Hepatocyte (in vitro differentiated cells): ENCODE results near the gene AMMECR1L. TPM values are rescaled to one million over a fixed set of nuclear protein-coding genes. Genes with fewer than 3 reads are reported as not detected.

Experiments
- DNase-seq: peaks from one replicate; pipeline ENCODE4 v3.0.0-alpha.2; 2016; ENCODE audit warnings: low spot score
- H2AFZ ChIP-seq: fragments of 200-600 bp; sonication (generic); 2 replicates; pipeline ENCODE4 v1.6.0; 2016; ENCODE audit warnings: antibody characterized with exemption, mild to moderate bottlenecking
- H3K27ac ChIP-seq: fragments of 200-600 bp; sonication (generic); 2 replicates; pipeline ENCODE4 v1.5.1; 2016; ENCODE audit warnings: mild to moderate bottlenecking
- H3K27me3 ChIP-seq: fragments of 200-600 bp; sonication (generic); 2 replicates; pipeline ENCODE4 v1.6.1; 2016
- H3K36me3 ChIP-seq: fragments of 200-600 bp; sonication (generic); replicated peaks from 2 replicates; pipeline ENCODE4 v1.5.1; 2016; ENCODE audit warnings: low read depth; ENCODE audit not compliant: insufficient read depth
- H3K4me1 ChIP-seq: fragments of 200-600 bp; sonication (generic); 2 replicates; pipeline ENCODE4 v1.5.1; 2016; ENCODE audit warnings: mild to moderate bottlenecking, moderate library complexity; ENCODE audit not compliant: insufficient read depth
- H3K4me2 ChIP-seq: fragments of 200-600 bp; sonication (generic); 2 replicates; pipeline ENCODE4 v1.6.0; 2016
- H3K4me3 ChIP-seq: fragments of 200-600 bp; sonication (generic); 2 replicates; pipeline ENCODE4 v1.5.1; 2016; ENCODE audit warnings: mild to moderate bottlenecking
- H3K79me2 ChIP-seq: fragments of 200-600 bp; sonication (generic); 2 replicates; pipeline ENCODE4 v1.6.0; 2017; ENCODE audit warnings: mild to moderate bottlenecking
- H3K9me2 ChIP-seq: fragments of 200-600 bp; sonication (generic); replicated peaks from 2 replicates; pipeline ENCODE4 v1.6.0; 2017; ENCODE audit warnings: mild to moderate bottlenecking; ENCODE audit not compliant: insufficient read depth
- H3K9me3 ChIP-seq: fragments of 200-600 bp; sonication (generic); 2 replicates; pipeline ENCODE4 v1.5.1; 2016; ENCODE audit warnings: low read depth, mild to moderate bottlenecking
- H4K20me1 ChIP-seq: fragments of 200-600 bp; sonication (generic); 2 replicates; pipeline ENCODE4 v1.6.0; 2016; ENCODE audit warnings: mild to moderate bottlenecking; ENCODE audit not compliant: insufficient read depth, poor library complexity, severe bottlenecking
- CTCF ChIP-seq: fragments of 200-600 bp; sonication (generic); IDR thresholded peaks from 2 replicates; pipeline ENCODE4 v1.5.1; 2016; ENCODE audit warnings: antibody characterized with exemption, mild to moderate bottlenecking; ENCODE audit not compliant: poor library complexity
- EZH2 ChIP-seq: fragments of 200-600 bp; sonication (generic); IDR thresholded peaks from 2 replicates; pipeline ENCODE4 v1.6.1; 2016; ENCODE audit warnings: antibody characterized with exemption, mild to moderate bottlenecking, borderline replicate concordance
- EZH2phosphoT487 ChIP-seq: fragments of 200-600 bp; sonication (generic); IDR thresholded peaks from one replicate; pipeline ENCODE4 v1.6.1; 2018; ENCODE audit warnings: antibody characterized with exemption, mild to moderate bottlenecking, low read depth, moderate library complexity; ENCODE audit not compliant: unreplicated experiment, severe bottlenecking
- WGBS: methylation state at CpG from one replicate; pipeline ENCODE4 v1.1.6; 2016; ENCODE audit warnings: low lambda C conversion rate; ENCODE audit errors: missing lambda C conversion rate; 5-methylcytosine and 5-hydroxymethylcytosine counted together
- polyA plus RNA-seq: library from polyadenylated mRNA; unstranded; fragments of >200 nt; fragmentation: Nextera tagmentation; extraction: Ambion mirVana; gene quantifications from 2 replicates; pipeline ENCODE4 v1.2.1, GENCODE V29; 2016
- total RNA-seq: library from RNA; depleted of rRNA; stranded (reverse); fragments of >200 nt; gene quantifications from 2 replicates; pipeline ENCODE4 v1.2.3, GENCODE V29; 2014

Gene AMMECR1L
- total and polyA plus RNA-seq, 2 experiments from 2014 or later: 8.1 to 14.7 TPM

GRCh38 chr2:127927384-127927783 is 41.6 kb upstream of the AMMECR1L start:
- no peaks in the 10 kb centered on the region for H3K36me3 ChIP-seq
- H3K27me3 ChIP-seq: no peaks in the 10 kb centered on the region
- H3K4me2 ChIP-seq: no peak overlapping the region
- no peaks in the 10 kb centered on the region for H3K9me3 ChIP-seq
- H3K4me3 ChIP-seq: no peak overlapping the region
- TF ChIP-seq EZH2 (no peak), EZH2phosphoT487 (no peak), CTCF (no peak)
- no peak overlapping the region for H3K27ac ChIP-seq
- H4K20me1 ChIP-seq: no peaks in the 10 kb centered on the region
- no peak for DNase-seq
- 95% methylated on average over 3 of the region's 3 CpGs for WGBS
- no peaks in the 10 kb centered on the region for H3K4me1 ChIP-seq
- H3K9me2 ChIP-seq: no peaks in the 10 kb centered on the region
- no peaks in the 10 kb centered on the region for H3K79me2 ChIP-seq
- H2AFZ ChIP-seq: no peak overlapping the region

- no peak for TF ChIP-seq CTCF
- TF ChIP-seq EZH2: no peak
- TF ChIP-seq EZH2phosphoT487: no peak
- H3K4me2 ChIP-seq: no peak overlapping the region
- no peaks in the 10 kb centered on the region for H3K9me3 ChIP-seq
- no peak overlapping the region for H3K4me3 ChIP-seq
- no peaks in the 10 kb centered on the region for H3K36me3 ChIP-seq
- no peak overlapping the region for H3K27ac ChIP-seq
- no peak overlapping the region for H2AFZ ChIP-seq
- no peak for DNase-seq
- no peaks in the 10 kb centered on the region for H3K79me2 ChIP-seq
- 98% methylated on average over 4 of the region's 4 CpGs for WGBS
- H3K9me2 ChIP-seq: no peaks in the 10 kb centered on the region
- H3K27me3 ChIP-seq: no peaks in the 10 kb centered on the region
- no peaks in the 10 kb centered on the region for H3K4me1 ChIP-seq
- H4K20me1 ChIP-seq: no peaks in the 10 kb centered on the region
Observed at GRCh38 chr2:127917916-127918315, 32.2 kb upstream of the AMMECR1L start.

DNA sequence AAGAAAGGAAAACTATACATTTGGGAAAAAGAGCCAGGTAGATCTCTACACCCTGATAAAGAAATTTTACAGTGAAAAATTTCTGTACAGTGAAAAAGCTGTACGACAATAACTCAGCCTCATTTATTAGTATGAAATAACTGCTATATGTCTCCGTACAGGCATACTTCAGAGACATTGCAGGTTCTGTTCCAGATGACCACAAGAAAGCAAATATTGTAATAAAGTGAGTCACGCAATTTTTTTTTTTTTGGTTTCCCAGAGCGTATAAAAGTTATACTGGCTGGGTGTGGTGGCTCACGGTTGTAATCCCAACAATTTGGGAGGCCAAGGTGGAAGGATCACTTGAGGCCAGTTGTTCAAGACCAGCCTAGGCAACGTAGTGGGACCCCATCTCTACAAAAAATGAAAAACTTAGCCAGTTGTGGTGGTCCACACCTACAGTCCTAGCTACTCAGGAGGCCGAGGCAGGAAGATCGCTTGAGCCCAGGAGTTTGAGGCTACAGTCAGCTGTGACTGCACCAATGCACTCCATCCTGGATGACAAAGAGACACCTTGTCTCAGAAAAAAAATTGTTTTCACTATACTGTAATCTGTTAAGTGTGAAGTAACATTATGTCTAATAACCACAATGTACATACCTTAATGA is 28.2 kb upstream of the AMMECR1L start:
- no peak overlapping the region for H2AFZ ChIP-seq
- TF ChIP-seq CTCF: no peak
- no peaks in the 10 kb centered on the region for H3K36me3 ChIP-seq
- no peak overlapping the region for H3K27ac ChIP-seq
- DNase-seq: no peak
- no peaks in the 10 kb centered on the region for H3K9me3 ChIP-seq
- H3K9me2 ChIP-seq: no peaks in the 10 kb centered on the region
- H3K27me3 ChIP-seq: no peaks in the 10 kb centered on the region
- WGBS: 90% methylated on average over 8 of the region's 8 CpGs
- H3K4me1 ChIP-seq: no peaks in the 10 kb centered on the region
- H3K4me3 ChIP-seq: no peak overlapping the region
- H3K4me2 ChIP-seq: no peak overlapping the region
- no peaks in the 10 kb centered on the region for H4K20me1 ChIP-seq
- no peaks in the 10 kb centered on the region for H3K79me2 ChIP-seq

DNA sequence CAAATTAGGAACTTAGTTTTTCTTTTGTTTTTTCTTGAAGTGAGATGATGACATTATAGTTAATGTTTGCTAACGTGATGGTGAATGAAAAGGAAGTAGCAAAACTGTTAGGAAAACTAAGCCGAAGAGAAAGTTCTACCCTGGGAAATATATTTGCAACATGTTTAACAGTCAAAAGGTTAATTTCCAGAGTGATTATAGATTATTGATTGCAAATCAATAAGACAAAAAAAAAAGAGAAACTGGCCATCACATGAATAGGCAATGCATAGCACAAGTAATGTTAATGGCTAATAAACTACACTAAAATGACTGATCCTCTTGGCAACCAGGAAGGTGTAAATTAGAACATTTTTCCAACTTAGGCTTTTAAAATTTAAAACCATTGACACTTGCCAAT is 26.0 kb upstream of the AMMECR1L start:
- Histone ChIP-seq H3K9me3 (no peaks in the 10 kb centered on the region), H4K20me1 (no peaks in the 10 kb centered on the region), H2AFZ (no peak overlapping the region), H3K4me1 (no peaks in the 10 kb centered on the region), H3K27me3 (no peaks in the 10 kb centered on the region), H3K4me2 (no peak overlapping the region), H3K27ac (no peak overlapping the region), H3K36me3 (no peaks in the 10 kb centered on the region), H3K9me2 (no peaks in the 10 kb centered on the region), H3K79me2 (no peaks in the 10 kb centered on the region), H3K4me3 (no peak overlapping the region)
- 89% methylated on average over 2 of the region's 2 CpGs for WGBS
- DNase-seq: no peak
- no peak for TF ChIP-seq EZH2
- TF ChIP-seq EZH2phosphoT487: no peak
- TF ChIP-seq CTCF: no peak
